Suprapubic skin (tissue), 4 donors: ENCODE measurements around the gene IRF6. TPM values are rescaled to one million over a fixed set of nuclear protein-coding genes. Genes with fewer than 3 reads are reported as not detected.
"Not testable (repeated sequence)": the region's sequence is repeated elsewhere in the genome, so short reads cannot be mapped to it uniquely, and the experiment has no call there.

Experiments
- DNase-seq, 2 donors: peaks; one replicate each; pipeline ENCODE4 v3.0.0-alpha.2; 2019; ENCODE audit warnings: low spot score in 2 of 2
- H3K27ac ChIP-seq: fragments of 200-600 bp; sonication (generic); one replicate; pipeline ENCODE4 v1.5.1; 2019
- H3K27me3 ChIP-seq: fragments of 200-600 bp; sonication (generic); one replicate; pipeline ENCODE4 v1.5.1; 2019
- H3K36me3 ChIP-seq: fragments of 200-600 bp; sonication (generic); one replicate; pipeline ENCODE4 v1.5.1; 2019
- H3K4me1 ChIP-seq: fragments of 200-600 bp; sonication (generic); one replicate; pipeline ENCODE4 v1.5.1; 2019
- H3K4me3 ChIP-seq: fragments of 200-600 bp; sonication (generic); one replicate; pipeline ENCODE4 v1.5.1; 2019; ENCODE audit warnings: mild to moderate bottlenecking
- H3K9me3 ChIP-seq: fragments of 200-600 bp; sonication (generic); one replicate; pipeline ENCODE4 v1.5.1; 2019
- EP300 ChIP-seq: sonication (generic); formaldehyde crosslinking; IDR thresholded peaks from one replicate; pipeline ENCODE4 v1.6.1; 2017; ENCODE audit warnings: antibody characterized with exemption
- POLR2A ChIP-seq, 2 donors: fragments of 450-650 bp; IDR thresholded peaks; one replicate each; pipeline ENCODE4 v1.6.1; 2017; ENCODE audit warnings: antibody characterized with exemption in 2 of 2, mild to moderate bottlenecking in 2 of 2, moderate library complexity in 2 of 2
- POLR2AphosphoS5 ChIP-seq, 3 donors: sonication (generic); formaldehyde crosslinking; IDR thresholded peaks; one replicate each; pipeline ENCODE4 v1.6.1; 2017; ENCODE audit warnings: antibody characterized with exemption in 3 of 3
- WGBS: methylation state at CpG from one replicate; pipeline ENCODE4 v1.1.5; 2018; 5-methylcytosine and 5-hydroxymethylcytosine counted together
- total RNA-seq, 4 donors: library from RNA; depleted of rRNA; stranded (reverse); fragments of >200 nt; gene quantifications; one replicate each; pipeline ENCODE4 v1.1.0, GENCODE V29; 2016
- TF ChIP-seq, protein P1 (sequence below), 2 donors: fragments of 200-600 bp in 1 of 2; fragments of 450-650 bp in 1 of 2; sonication (generic) in 1 of 2; IDR thresholded peaks; one replicate each; pipeline ENCODE4 v1.5.1; 2016 to 2019; ENCODE audit warnings: antibody characterized with exemption in 2 of 2, mild to moderate bottlenecking in 1 of 2, moderate library complexity in 1 of 2

The IRF6 gene
- total RNA-seq, 4 donors from 2014 or later, result 195 to 235 (median 227) TPM

DNA sequence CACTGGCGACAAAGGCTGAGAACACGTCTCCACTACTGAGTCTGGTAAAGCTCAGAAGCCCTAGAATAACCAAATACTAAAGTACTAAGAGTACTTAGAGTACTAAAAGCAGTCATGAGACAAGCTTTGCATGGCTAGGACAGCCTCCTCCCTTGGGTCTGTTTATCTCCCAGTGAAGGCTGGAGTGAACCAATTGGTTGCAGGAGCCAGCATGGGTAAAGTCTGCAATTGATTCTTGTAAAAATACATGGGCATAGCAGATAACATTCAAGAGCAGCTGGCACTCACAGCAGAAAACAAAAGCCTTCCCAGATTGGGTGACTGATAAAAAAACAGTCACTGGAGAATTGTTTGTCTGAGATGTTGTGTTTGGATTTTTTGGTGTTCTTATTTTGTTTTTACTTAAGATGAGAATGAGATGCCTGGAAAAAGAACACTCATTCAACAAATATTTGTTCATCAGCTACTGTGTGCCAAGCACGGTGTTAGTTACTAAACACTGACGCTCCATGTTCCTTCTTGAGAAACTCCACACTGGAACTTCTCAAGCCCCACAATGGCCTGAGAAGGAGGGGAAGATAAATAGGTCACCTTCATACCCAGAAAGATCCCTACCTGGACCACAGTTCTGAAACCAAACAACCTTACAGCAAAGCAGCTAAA lies 3.7 kb downstream of the IRF6 start:
- Histone ChIP-seq H3K27ac (no peak overlapping the region), H3K4me3 (peak overlapping the region; percentile 64), H3K9me3 (no peaks in the 10 kb centered on the region), H3K36me3 (no peaks in the 10 kb centered on the region), H3K4me1 (peaks cover 65% of the 10 kb centered on the region), H3K27me3 (no peaks in the 10 kb centered on the region)
- TF ChIP-seq, protein P1, sequence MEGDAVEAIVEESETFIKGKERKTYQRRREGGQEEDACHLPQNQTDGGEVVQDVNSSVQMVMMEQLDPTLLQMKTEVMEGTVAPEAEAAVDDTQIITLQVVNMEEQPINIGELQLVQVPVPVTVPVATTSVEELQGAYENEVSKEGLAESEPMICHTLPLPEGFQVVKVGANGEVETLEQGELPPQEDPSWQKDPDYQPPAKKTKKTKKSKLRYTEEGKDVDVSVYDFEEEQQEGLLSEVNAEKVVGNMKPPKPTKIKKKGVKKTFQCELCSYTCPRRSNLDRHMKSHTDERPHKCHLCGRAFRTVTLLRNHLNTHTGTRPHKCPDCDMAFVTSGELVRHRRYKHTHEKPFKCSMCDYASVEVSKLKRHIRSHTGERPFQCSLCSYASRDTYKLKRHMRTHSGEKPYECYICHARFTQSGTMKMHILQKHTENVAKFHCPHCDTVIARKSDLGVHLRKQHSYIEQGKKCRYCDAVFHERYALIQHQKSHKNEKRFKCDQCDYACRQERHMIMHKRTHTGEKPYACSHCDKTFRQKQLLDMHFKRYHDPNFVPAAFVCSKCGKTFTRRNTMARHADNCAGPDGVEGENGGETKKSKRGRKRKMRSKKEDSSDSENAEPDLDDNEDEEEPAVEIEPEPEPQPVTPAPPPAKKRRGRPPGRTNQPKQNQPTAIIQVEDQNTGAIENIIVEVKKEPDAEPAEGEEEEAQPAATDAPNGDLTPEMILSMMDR (IDR thresholded peaks at IDR 0.05), result no peak
- TF ChIP-seq EP300 (no peak), POLR2AphosphoS5 (IDR thresholded peaks at IDR 0.05) (no peak), POLR2A (IDR thresholded peaks at IDR 0.05) (no peak)
- no peak for DNase-seq
- WGBS, result 55% methylated on average over 4 of the region's 4 CpGs

GRCh38 chr1:209800984-209801834 lies 4.7 kb downstream of the IRF6 start:
- Histone ChIP-seq H3K4me1 (peaks cover 59% of the 10 kb centered on the region), H3K4me3 (peak overlapping the region; percentile 64), H3K9me3 (no peaks in the 10 kb centered on the region), H3K27me3 (no peaks in the 10 kb centered on the region), H3K36me3 (no peaks in the 10 kb centered on the region), H3K27ac (no peak overlapping the region)
- DNase-seq, result no peak
- TF ChIP-seq, protein P1 (IDR thresholded peaks at IDR 0.05), result no peak
- TF ChIP-seq POLR2AphosphoS5 (IDR thresholded peaks at IDR 0.05) (no peak), EP300 (no peak), POLR2A (IDR thresholded peaks at IDR 0.05) (no peak)
- 31% methylated on average over 5 of the region's 5 CpGs for WGBS

DNA sequence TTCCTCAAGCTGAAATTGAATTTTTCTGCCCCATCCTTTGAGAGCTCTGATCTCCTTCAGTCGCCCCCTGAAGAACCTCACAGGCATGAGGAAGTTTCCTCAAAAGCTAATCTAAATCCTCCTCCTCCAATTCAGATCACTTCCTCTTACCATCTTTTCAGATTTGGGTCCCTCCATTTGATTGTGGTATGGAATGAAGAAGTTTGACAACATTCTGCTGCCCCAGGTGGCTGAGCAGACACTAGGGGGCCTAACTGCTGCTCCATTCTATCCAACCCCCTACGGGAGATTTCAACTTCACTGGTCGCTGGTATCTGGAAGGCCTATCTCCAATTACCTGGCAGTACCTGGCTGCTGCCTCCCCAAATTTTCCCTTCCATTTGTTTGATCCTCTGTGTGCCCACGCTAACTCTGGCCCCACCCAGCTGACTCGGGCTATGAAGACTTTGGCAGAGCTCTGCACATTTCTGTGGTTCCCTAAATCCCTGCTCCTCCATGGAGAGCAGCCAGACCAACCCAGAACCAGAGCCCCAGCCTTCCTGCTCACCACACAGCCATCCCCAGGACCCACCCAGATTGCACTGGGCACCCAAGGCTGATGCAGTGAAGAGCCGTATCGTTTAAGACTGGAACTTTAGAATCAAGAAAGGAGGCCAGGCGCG lies 7.8 kb downstream of the IRF6 start:
- no peak for DNase-seq
- Histone ChIP-seq H3K36me3 (peaks cover 16% of the 10 kb centered on the region), H3K27me3 (no peaks in the 10 kb centered on the region), H3K27ac (peak overlapping the region; percentile 54), H3K4me3 (no peak overlapping the region), H3K4me1 (peaks cover 50% of the 10 kb centered on the region), H3K9me3 (no peaks in the 10 kb centered on the region)
- WGBS, result 55% methylated on average over 9 of the region's 9 CpGs
- TF ChIP-seq POLR2A (IDR thresholded peaks at IDR 0.05), result no peak
- TF ChIP-seq, protein P1 (IDR thresholded peaks at IDR 0.05), result no peak
- no peak for TF ChIP-seq EP300
- TF ChIP-seq POLR2AphosphoS5 (IDR thresholded peaks at IDR 0.05), result no peak

DNA sequence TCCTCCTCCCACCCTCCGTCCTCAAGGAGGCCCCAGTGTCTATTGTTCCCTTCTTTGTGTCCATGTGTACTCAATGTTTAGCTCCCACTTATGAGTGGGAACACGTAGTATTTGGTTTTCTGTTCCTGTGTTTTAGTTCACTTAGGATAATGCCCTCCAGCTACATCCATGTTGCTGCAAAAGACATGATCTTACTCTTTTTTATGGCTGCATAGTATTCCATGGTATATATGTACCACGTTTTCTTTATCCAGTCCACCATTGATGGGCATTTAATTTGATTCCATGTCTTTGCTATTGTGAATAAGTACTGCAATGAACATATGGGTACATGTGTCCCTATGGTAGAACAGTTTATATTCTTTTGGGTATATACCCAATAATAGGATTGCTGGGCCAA lies 12.2 kb downstream of the IRF6 start:
- peaks cover 19% of the 10 kb centered on the region for H3K4me1 ChIP-seq
- not testable (repeated sequence) for H3K27me3 ChIP-seq, H3K4me3 ChIP-seq, H3K27ac ChIP-seq, DNase-seq, H3K9me3 ChIP-seq
- peaks cover 33% of the 10 kb centered on the region for H3K36me3 ChIP-seq
- WGBS, result 89% methylated on average over 3 of the region's 3 CpGs

GRCh38 chr1:209791920-209792319 lies 14.0 kb downstream of the IRF6 start:
- H3K4me3 ChIP-seq, result no peak overlapping the region
- H3K36me3 ChIP-seq, result peaks cover 38% of the 10 kb centered on the region
- H3K9me3 ChIP-seq, result no peaks in the 10 kb centered on the region
- peaks cover 24% of the 10 kb centered on the region for H3K4me1 ChIP-seq
- H3K27ac ChIP-seq, result no peak overlapping the region
- WGBS, result 48% methylated on average over 1 of the region's 1 CpG
- H3K27me3 ChIP-seq, result peaks cover 6% of the 10 kb centered on the region
- TF ChIP-seq POLR2AphosphoS5 (IDR thresholded peaks at IDR 0.05), result no peak
- no peak for TF ChIP-seq POLR2A (IDR thresholded peaks at IDR 0.05)
- no peak for TF ChIP-seq EP300
- TF ChIP-seq, protein P1 (IDR thresholded peaks at IDR 0.05), result no peak
- no peak for DNase-seq
